Neuronal stem cell (in vitro differentiated cells): ENCODE measurements around the gene BMS1.
A peak's percentile ranks its signal among the peaks of the same experiment; 100 is the strongest.
"Not testable (repeated sequence)": the region's sequence is repeated elsewhere in the genome, so short reads cannot be mapped to it uniquely, and the experiment has no call there.

ENCODE experiments used
- DNase-seq: peaks from one replicate; pipeline ENCODE4 v3.0.0-alpha.2; 2013; ENCODE audit warnings: low spot score
- H2AFZ ChIP-seq: one replicate; pipeline ENCODE4 v1.6.1; 2013; ENCODE audit warnings: mild to moderate bottlenecking, low read length, inconsistent platforms
- H2AK5ac ChIP-seq: 2 replicates; pipeline ENCODE4 v1.6.1; 2013; ENCODE audit warnings: low read depth, mild to moderate bottlenecking, inconsistent platforms, low read length, moderate library complexity, mixed read lengths
- H2BK120ac ChIP-seq: 2 replicates; pipeline ENCODE4 v1.6.1; 2013; ENCODE audit warnings: low read depth, mild to moderate bottlenecking, inconsistent platforms, low read length, moderate library complexity, mixed read lengths
- H2BK12ac ChIP-seq: one replicate; pipeline ENCODE4 v1.6.1; 2013; ENCODE audit warnings: low read length, inconsistent platforms
- H2BK15ac ChIP-seq: 2 replicates; pipeline ENCODE4 v1.6.1; 2013; ENCODE audit warnings: mild to moderate bottlenecking, low read length, inconsistent platforms, mixed read lengths
- H2BK5ac ChIP-seq: one replicate; pipeline ENCODE4 v1.6.1; 2013; ENCODE audit warnings: inconsistent platforms, mild to moderate bottlenecking, low read length, moderate library complexity
- H3K14ac ChIP-seq: one replicate; pipeline ENCODE4 v1.6.1; 2013; ENCODE audit warnings: low read length, inconsistent platforms
- H3K18ac ChIP-seq: 2 replicates; pipeline ENCODE4 v1.6.1; 2013; ENCODE audit warnings: low read length, inconsistent platforms
- H3K23ac ChIP-seq: 2 replicates; pipeline ENCODE4 v1.6.1; 2013; ENCODE audit warnings: low read depth, mild to moderate bottlenecking, mixed read lengths, low read length, inconsistent platforms; ENCODE audit not compliant: poor library complexity
- H3K27ac ChIP-seq: replicated peaks from 3 replicates; pipeline ENCODE4 v1.5.1; 2013; ENCODE audit warnings: low read length, inconsistent platforms
- H3K27me3 ChIP-seq, 3 experiments: 2 replicates each; pipeline ENCODE4 v1.6.1; 2013; ENCODE audit warnings: low read length in 3 of 3, mild to moderate bottlenecking in 2 of 3, inconsistent platforms in 1 of 3, low read depth in 1 of 3, mixed read lengths in 1 of 3, moderate library complexity in 1 of 3; ENCODE audit not compliant: control insufficient read depth in 3 of 3, insufficient read depth in 3 of 3
- H3K36me3 ChIP-seq, 2 donors: replicated peaks in 1 of 2; 2 replicates each; pipeline ENCODE4 v1.6.1; 2013; ENCODE audit warnings: low read length in 2 of 2; ENCODE audit not compliant: control insufficient read depth in 2 of 2, insufficient read depth in 2 of 2
- H3K4ac ChIP-seq: 2 replicates; pipeline ENCODE4 v1.6.1; 2013; ENCODE audit warnings: inconsistent platforms, mild to moderate bottlenecking, low read length, moderate library complexity
- H3K4me1 ChIP-seq, 2 donors: 1 replicate in 1 of 2; 2 replicates in 1 of 2; pipeline ENCODE4 v1.6.1; 2013; ENCODE audit warnings: low read length in 2 of 2, low read depth in 1 of 2; ENCODE audit not compliant: control insufficient read depth in 2 of 2, insufficient read depth in 1 of 2
- H3K4me2 ChIP-seq: one replicate; pipeline ENCODE4 v1.6.1; 2013; ENCODE audit warnings: mild to moderate bottlenecking, low read length, inconsistent platforms; ENCODE audit not compliant: insufficient read depth, poor library complexity, severe bottlenecking
- H3K4me3 ChIP-seq, 2 donors: 2 replicates each; pipeline ENCODE4 v1.5.1; 2013; ENCODE audit warnings: low read length in 2 of 2, mild to moderate bottlenecking in 2 of 2, inconsistent platforms in 1 of 2, moderate library complexity in 1 of 2
- H3K79me1 ChIP-seq: one replicate; pipeline ENCODE4 v1.6.1; 2013; ENCODE audit warnings: low read depth, mild to moderate bottlenecking, inconsistent platforms, low read length, moderate library complexity
- H3K9ac ChIP-seq: one replicate; pipeline ENCODE4 v1.6.1; 2013; ENCODE audit warnings: mild to moderate bottlenecking, low read depth, low read length, inconsistent platforms; ENCODE audit not compliant: poor library complexity
- H3K9me3 ChIP-seq, 2 donors: replicated peaks in 1 of 2; 2 replicates each; pipeline versions ENCODE3 to v1.6.1; 2013; ENCODE audit warnings: low read length in 2 of 2, mild to moderate bottlenecking in 2 of 2, inconsistent platforms in 1 of 2, low read depth in 1 of 2, mixed read lengths in 1 of 2, moderate library complexity in 1 of 2; ENCODE audit not compliant: control insufficient read depth in 2 of 2, insufficient read depth in 1 of 2
- H4K8ac ChIP-seq: one replicate; pipeline ENCODE4 v1.6.1; 2013; ENCODE audit warnings: low read depth, mild to moderate bottlenecking, inconsistent platforms, low read length, moderate library complexity
- H4K91ac ChIP-seq: one replicate; pipeline ENCODE4 v1.6.1; 2013; ENCODE audit warnings: low read length, low read depth, mild to moderate bottlenecking, inconsistent platforms; ENCODE audit not compliant: poor library complexity
- WGBS, 2 donors: extraction: QIAGEN DNeasy Blood & Tissue Kit; methylation state at CpG; one replicate each; pipeline ENCODE4 v1.1.7; 2013; ENCODE audit warnings: missing lambda C conversion rate in 2 of 2, mixed read lengths in 1 of 2; ENCODE audit not compliant: insufficient read length in 2 of 2, insufficient replicate concordance in 1 of 2; ENCODE audit errors: extremely low coverage in 2 of 2; 5-methylcytosine and 5-hydroxymethylcytosine counted together

The BMS1 gene

GRCh38 chr10:42868530-42868929, 85.9 kb downstream of the BMS1 start:
- Histone ChIP-seq H3K79me1 (no peaks in the 10 kb centered on the region), H2AFZ (no peak overlapping the region), H3K4me1 (no peaks in the 10 kb centered on the region), H3K18ac (no peak overlapping the region), H2BK120ac (no peak overlapping the region), H3K36me3 (no peaks in the 10 kb centered on the region), H3K27ac (no peak overlapping the region), H2BK12ac (no peak overlapping the region), H3K9me3 (no peaks in the 10 kb centered on the region), H2BK15ac (no peak overlapping the region), H4K8ac (no peak overlapping the region), H2AK5ac (peak overlapping the region; percentile 35), H3K27me3 (peaks cover 0 to 13% (median 0%) of the 10 kb centered on the region in 3 experiments), H3K4me2 (no peak overlapping the region), H4K91ac (no peak overlapping the region), H3K4ac (no peak overlapping the region), H2BK5ac (no peak overlapping the region), H3K4me3 (no peak overlapping the region), H3K9ac (no peak overlapping the region), H3K23ac (no peak overlapping the region), H3K14ac (no peak overlapping the region)
- no CpG with 5 or more reads among the region's 9 CpGs for WGBS, 2 donors
- DNase-seq, result no peak

- Histone ChIP-seq H3K27ac (no peak overlapping the region), H2AFZ (no peak overlapping the region), H3K4me3 (no peak overlapping the region), H2BK5ac (no peak overlapping the region), H3K27me3 (peaks cover 0 to 13% (median 0%) of the 10 kb centered on the region in 3 experiments), H2BK120ac (no peak overlapping the region), H2BK12ac (no peak overlapping the region), H2BK15ac (no peak overlapping the region), H2AK5ac (peak overlapping the region; percentile 58), H3K23ac (peak overlapping the region; percentile 58), H4K91ac (no peak overlapping the region), H3K4ac (no peak overlapping the region), H3K9me3 (peaks cover 0 to 1% of the 10 kb centered on the region in 2 donors), H3K14ac (no peak overlapping the region), H3K4me2 (no peak overlapping the region), H3K36me3 (no peaks in the 10 kb centered on the region), H4K8ac (no peak overlapping the region), H3K9ac (no peak overlapping the region), H3K18ac (peak overlapping the region; percentile 67), H3K79me1 (no peaks in the 10 kb centered on the region), H3K4me1 (no peaks in the 10 kb centered on the region)
- no CpG with 5 or more reads among the region's 9 CpGs for WGBS, 2 donors
- no peak for DNase-seq
Observed at GRCh38 chr10:42869977-42870350, 87.4 kb downstream of the BMS1 start.

- H3K9ac ChIP-seq, H3K4ac ChIP-seq, H3K79me1 ChIP-seq, H2BK120ac ChIP-seq, H3K4me1 ChIP-seq, H3K4me2 ChIP-seq, H3K9me3 ChIP-seq, DNase-seq, H3K27me3 ChIP-seq, H2BK5ac ChIP-seq, H2BK12ac ChIP-seq, H3K4me3 ChIP-seq, H3K36me3 ChIP-seq, H4K8ac ChIP-seq, H2AFZ ChIP-seq, H3K27ac ChIP-seq, H2AK5ac ChIP-seq, H4K91ac ChIP-seq: not testable (repeated sequence)
- WGBS, 2 donors, result no CpG with 5 or more reads among the region's 13 CpGs
- Histone ChIP-seq H3K18ac (peak overlapping the region; percentile 64), H2BK15ac (peak overlapping the region; percentile 49), H3K14ac (peak overlapping the region; percentile 21), H3K23ac (peak overlapping the region; percentile 55)
Observed at GRCh38 chr10:42871138-42871641, 88.6 kb downstream of the BMS1 start.

GRCh38 chr10:42871823-42872222, 89.2 kb downstream of the BMS1 start:
- H3K79me1 ChIP-seq, result no peaks in the 10 kb centered on the region
- no peak overlapping the region for H3K14ac ChIP-seq
- no peaks in the 10 kb centered on the region for H3K36me3 ChIP-seq
- H2BK12ac ChIP-seq, result no peak overlapping the region
- no peak overlapping the region for H3K18ac ChIP-seq
- peak overlapping the region; percentile 16 for H2BK15ac ChIP-seq
- peaks cover 0 to 1% of the 10 kb centered on the region in 2 donors for H3K9me3 ChIP-seq
- no peak for DNase-seq
- no peak overlapping the region for H3K23ac ChIP-seq
- peaks cover 2 to 6% of the 10 kb centered on the region in 2 donors for H3K4me1 ChIP-seq
- WGBS, 2 donors, result no CpG with 5 or more reads among the region's 6 CpGs
- no peak overlapping the region for H2BK120ac ChIP-seq
- H3K4me3 ChIP-seq, result no peak overlapping the region
- no peak overlapping the region for H2AFZ ChIP-seq
- H4K8ac ChIP-seq, result peak overlapping the region; percentile 23
- H3K4me2 ChIP-seq, result no peak overlapping the region
- H4K91ac ChIP-seq, result no peak overlapping the region
- no peak overlapping the region for H3K9ac ChIP-seq
- no peak overlapping the region for H3K27ac ChIP-seq
- H3K4ac ChIP-seq, result no peak overlapping the region
- H2BK5ac ChIP-seq, result no peak overlapping the region
- no peak overlapping the region for H2AK5ac ChIP-seq
- no peaks in the 10 kb centered on the region for H3K27me3 ChIP-seq
